HG02852 (cell line): Measurements from ENCODE around the gene EEF1A2.

Source experiments
- ATAC-seq: cut with Tn5 transposase; IDR thresholded peaks from one replicate; pipeline ENCODE4 v1.9.1; 2021; ENCODE audit warnings: mild to moderate bottlenecking, moderate library complexity; ENCODE audit not compliant: unreplicated experiment

The EEF1A2 gene

DNA sequence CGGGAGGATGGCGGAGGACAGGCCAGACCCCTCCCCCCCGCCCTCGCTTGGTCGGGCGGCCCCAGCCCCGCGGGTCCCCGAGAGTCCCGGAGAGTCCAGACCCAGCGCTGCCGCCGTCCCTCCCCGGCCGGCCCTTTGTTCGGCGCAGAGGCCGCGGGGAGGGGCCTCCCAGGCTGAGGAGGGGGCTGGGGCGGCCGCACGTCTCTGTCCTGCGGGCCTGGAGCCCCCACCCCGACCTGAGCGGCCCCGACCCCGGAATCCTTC is 27.2 kb downstream of the EEF1A2 start:
- ATAC-seq: no peak

DNA sequence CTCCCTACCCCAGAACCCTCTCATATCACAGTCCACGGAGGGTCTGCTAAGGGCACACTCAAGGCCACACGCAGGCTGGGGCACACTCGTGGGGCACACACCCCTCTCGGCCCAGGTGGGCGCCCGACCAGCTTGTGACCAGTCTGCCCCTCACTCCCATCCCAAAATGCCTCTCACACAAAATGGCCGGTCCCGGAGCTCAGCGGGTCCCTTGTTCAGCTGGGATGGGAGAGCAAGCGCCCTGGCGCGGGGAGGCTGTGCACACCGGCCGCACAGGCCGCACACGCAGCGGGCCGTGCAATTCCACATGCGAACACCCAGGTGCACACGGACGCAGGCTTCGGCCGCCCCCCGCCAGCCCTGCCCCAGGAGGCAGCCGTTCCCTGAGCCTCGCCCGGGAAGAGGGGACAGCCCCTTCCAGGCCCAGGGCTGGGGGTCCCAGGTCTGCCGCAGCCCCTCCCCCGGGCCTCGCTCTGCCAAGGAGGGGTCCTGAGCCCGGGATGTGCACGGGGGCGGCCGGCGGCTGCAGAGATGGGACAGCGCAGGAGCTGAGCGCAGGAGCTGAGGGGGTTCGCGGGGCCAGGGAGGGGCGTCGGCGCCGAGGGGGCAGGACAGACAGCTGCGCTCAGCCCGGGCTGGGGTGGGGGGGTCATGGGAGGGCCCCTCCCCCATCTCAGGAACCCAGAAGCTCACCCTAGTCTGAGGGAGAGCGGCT is 27.7 kb downstream of the EEF1A2 start:
- no peak for ATAC-seq

DNA sequence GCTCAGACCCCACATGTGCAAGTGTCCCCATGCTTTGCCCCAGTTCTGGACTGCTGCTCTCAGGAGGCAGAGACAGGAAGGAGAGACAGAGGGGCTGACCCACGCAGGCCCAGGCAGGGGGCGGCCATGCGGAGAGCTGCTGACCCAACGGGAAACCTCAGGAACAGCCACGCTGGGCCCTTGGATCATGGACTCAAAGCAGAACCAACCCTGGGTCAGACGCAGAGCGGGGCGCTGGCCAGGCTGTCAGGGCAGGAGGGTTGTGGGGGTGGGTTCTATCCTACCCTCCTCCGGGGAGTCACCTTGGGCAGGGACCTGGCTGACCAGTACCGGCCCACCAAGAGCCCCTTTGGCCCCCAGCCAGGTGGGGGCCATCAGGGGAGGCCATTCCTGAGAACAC is 28.5 kb downstream of the EEF1A2 start:
- no peak for ATAC-seq

DNA sequence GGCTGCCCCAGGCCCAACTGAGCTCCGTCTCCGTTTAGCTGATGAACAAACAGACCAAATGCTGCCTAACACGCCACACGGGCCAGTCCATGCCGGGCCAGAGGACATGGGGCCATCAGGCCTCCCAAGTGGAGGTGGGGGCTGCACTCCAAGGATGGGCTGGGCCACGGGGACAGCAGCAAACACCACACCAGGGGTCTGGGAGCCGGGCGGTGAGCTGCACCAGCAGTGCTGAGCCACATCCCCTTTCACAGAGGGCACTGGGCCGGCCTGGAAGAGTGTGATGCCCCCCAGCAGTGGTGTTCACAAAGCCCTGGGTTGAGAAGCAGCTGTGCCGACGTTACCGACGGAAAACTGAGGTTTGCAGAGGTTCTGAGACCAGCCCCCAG is 29.2 kb downstream of the EEF1A2 start:
- no peak for ATAC-seq

DNA sequence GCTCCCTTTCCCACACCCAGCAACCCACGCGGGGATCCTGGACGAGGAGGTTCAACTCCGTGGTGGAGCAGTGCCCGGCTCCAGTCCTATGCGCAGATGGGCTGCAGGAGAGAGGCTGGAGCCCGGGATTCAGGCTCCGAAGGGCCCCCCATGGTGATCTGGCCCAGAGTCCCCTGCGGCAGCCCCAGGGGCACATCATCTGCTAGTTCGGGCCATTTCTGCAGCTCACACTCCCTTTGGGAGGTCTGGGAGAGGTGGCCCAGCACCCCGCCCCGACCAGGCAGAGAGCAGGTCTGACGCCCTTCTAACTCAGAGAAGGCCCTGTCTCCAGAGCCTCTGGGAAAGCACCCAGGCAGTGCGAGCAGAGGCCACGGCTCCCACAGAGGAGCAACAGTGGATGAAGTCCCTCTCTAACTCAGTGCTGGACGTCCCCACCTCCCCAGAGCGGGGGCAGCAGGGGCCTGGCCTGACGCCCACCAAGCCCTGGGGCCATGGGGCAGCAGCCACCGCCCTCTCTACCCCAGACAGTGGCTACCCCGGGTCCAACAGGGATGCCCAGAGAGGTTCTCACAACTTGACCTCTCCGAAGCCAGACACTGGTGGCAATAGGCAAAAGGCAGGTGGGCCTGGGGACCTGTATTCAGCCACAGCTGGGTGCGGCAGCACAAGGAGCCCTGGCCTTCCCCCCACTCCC is 29.7 kb downstream of the EEF1A2 start:
- ATAC-seq: no peak

DNA sequence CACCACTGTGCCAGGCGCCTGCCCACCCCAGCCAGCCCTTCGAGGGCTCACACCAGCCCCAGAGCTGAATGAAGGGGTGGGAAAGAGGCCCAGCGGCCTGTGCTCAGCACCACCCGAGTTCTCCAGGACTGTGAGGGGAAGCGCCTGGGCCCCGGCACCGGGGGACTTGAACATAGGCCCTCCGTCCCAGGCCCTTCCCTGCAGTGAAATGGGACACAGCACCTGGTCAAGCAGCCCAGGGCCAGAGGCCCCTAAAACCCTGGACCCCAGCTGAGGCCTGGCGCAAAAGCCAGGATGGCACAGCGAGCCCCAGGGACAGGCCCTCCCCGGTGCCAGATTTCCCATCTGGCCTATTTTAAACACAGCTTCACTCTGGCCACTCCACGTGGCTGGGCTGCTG is 30.5 kb downstream of the EEF1A2 start:
- ATAC-seq: no peak

DNA sequence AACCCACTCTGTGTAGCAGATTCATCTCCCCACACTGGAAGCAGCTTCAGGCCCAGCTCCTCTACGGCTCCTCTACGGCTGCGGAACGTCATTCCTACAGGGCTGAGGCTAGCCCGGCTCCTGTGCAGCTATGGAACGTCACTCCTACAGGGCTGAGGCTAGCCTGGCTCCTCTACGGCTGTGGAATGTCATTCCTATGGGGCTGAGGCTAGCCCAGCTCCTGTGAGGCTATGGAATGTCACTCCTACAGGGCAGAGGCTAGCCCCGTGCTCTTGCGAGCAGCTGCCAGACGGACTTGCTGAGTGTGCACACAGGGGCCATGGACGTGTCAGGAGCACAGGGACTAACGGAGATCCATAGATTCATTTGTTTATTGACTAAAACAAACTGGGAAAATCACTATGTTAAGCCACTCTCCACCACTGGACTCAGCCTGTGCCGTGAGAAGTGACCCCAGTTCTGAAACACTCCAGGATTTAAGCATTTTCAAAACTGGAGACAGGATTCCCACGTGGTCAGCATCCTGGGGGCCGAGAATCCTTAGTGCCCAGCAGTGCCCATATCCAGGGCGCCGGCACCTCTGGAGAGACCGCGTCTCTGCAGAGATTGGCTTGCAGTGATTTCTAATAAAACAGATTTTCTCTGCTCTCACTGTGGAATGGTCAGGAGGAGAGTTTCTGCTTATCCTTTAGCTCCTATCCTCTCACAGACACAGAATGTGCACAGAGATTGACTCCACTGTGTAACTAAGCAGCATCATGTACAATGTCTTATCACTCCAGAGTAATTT is 31.4 kb downstream of the EEF1A2 start:
- no peak for ATAC-seq

DNA sequence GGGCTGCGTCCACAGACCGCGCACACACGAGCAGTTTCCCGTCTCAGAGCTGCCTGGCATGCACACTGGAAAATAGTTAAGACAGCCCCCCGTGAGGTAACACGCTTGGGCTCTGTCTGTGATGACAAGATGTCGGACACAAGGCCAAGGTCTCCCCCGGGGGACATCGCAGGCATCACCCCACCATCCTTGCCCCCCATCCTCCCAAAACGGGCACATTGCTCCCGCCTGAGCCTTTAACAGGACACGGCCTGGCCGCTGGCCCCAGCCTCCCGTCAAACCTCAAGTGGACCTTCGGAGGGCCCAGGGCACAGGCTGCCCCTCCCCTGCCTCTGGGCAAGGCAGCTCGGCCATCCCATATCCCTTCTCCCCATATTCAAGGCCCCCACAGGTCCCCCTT is 32.0 kb downstream of the EEF1A2 start:
- no peak for ATAC-seq

DNA sequence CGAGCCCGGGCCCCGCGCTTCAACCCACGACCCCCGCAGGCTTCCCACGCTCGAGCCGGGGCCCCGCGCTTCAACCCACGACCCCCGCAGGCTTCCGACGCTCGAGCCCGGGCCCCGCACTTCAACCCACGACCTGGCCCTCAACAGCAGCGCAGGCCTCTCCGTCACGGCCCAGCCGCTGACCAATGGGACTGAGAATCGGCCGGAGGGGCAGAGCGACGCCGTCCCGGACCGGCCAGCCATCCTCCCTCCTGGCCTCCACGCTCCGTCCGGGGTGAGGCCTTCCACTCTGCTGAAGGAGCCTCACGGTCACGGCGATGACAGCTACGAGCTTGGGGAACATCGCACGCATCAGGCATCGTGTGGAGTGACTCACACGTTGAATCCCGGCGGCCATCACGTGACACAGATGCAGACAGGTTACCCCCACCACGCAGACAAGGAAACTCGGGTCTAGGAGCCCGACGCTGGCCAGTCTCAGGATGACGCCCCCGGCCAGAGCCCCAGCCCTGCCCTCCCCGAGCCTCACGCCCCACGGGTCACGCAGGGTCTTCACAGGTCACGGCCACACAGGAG is 32.5 kb downstream of the EEF1A2 start:
- no peak for ATAC-seq

DNA sequence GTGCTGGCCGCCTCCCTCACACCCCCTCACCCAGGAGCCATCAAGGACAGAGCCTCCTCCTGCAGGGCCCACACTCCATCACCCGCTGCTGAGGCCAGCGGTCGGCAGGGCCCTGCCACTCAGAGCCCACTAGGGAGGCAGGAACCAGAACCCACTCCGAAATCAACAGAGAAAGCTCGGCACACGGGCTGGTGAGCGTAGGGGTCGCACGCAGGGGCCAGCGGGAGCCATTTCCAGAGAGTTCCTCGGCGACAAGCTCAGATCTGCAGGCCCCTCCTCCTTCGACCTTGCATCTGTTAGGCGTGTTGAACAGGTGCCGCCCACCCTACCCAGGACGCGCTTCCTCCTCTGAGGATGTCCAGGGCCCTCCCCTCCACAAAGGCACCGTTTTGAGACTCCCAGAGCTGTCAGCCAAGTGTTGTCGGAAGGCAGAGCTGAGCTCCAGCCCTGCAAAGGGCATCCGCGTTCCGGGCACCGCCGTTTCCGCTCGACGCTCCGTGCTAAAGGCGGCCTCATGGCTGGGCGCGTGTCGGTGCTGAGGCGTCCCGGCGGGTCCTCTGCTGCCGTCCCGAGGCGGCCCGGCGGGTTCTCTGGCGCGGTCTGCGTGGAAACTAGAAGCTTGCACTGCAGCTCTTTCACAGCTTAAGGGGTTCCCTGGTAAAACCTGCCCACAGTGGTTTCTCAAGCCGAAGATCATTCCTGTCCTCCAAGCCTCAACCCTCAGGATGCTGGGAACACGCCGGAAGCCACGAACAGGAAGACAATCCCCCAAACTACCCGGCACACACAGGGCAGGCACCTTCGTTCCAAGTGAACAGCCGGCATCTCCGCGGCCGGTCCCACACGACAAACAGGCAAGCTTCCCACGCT is 33.3 kb downstream of the EEF1A2 start:
- no peak for ATAC-seq

DNA sequence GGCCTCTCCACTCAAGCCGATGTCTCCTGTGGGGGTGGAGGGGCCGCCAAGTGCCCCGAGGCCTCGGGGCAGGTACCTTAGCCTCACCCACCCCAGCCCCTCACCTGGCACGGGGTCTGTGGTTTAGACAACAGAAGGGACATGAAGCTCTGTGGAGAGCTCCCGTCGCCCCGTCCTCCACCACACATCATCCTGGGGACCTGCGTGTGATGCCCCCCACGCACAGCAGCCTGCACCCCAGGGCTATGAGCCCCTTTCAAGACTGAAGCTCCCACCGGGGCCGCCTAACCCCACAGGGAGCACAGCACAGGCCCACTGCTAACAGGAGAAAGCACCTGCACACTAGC is 34.6 kb downstream of the EEF1A2 start:
- no peak for ATAC-seq

DNA sequence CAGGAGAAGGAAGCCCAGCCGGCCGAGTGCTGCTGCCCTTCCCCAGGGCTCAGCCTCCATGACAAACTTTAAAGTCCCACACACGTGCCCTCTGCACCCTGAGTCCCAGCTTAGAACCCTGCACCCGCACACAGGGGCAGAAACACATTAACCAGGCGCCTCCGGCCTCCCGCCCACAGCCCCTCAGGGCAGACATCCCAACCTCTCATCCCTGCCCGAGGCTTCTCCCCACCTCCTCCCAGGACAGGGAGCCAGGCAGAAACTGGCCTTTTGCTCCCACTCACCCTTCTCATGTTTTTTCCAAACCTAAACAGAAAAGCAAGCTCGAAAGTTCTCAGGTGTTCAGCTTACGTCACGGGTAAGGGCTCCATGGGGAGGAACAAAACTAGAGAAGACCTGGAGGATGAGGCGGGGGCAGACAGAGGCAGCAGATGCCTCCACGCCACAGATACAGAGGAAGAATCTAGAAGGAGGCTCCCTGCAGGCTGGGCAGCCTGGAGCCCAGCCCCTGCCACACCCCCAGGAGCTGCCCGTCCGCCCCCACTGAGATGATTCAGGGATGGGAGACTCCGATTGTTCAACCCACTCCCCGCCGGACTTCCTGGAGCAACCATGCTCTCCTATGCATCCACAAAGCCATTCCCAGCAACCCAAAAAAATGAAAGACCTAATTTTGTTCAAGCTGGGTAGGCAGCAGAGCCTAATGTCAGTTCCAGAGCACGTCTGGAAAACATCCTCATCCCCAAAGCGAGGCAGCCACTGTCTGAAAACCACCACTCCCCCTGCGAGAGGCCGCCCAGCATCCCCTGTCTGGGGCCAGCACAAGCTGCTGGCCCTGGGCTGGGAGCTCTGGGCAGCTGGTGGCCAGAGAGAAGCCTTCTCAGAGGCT is 35.2 kb downstream of the EEF1A2 start:
- no peak for ATAC-seq

DNA sequence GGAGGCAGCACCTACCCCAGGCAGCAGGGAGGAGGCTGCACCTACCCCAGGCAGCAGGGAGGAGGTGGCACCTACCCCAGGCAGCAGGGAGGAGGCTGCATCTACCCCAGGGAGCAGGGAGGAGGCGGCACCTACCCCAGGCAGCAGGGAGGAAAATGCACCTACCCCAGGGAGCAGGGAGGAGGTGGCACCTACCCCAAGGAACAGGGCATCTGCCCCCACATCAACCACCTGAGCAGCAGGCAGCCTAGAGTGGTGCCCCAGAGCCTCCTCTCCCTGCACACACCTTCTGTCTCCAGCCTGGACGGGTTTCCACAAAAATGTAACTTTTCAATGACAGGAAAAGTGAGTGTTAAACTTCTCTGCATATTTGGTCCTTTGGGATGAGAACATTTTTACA is 36.6 kb downstream of the EEF1A2 start:
- no peak for ATAC-seq

DNA sequence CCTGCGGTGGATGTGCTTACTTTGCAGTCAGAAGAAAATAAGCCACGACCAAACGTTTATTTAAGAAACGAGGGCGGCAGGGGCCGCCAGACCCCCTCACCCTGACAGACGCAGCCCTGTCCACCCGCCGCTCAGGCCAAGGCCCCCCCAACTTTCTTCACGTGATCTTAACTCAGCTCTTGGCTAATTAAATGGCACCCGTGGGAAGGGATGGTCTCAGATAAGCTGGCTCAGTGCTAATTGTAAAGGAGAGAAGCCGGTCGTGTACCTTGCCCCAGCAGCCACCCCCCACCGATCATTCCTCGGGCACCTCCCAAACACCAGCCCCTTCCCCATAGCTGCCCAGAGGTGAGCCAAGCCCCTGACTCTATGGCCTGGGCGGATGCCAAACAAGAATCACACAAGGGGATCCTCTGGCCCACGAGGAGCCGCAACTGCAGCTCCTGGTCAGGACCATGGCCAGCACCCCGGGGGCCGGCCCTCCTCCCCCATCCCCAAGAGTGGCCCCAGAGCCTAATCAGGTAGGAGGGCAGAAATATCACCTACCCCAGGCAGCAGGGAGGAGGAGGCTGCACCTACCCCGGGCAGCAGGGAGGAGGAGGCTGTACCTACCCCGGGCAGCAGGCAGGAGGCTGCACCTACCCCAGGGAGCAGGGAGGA is 37.6 kb downstream of the EEF1A2 start:
- ATAC-seq: no peak

DNA sequence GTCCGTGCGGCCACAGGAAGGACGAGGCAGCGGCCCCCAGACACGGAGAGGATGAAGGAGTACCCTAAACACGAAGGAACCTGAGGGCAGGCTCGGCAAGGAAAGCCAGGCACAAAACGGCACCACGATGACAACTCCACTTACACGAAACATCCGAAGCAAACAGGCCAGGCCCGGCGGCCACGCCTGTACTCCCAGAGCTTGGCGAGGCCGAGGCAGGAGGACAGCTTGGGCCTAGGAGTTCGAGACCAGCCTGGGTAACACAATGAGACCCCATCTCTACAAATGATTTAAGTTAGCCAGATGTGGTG is 39.9 kb downstream of the EEF1A2 start:
- ATAC-seq: no peak

DNA sequence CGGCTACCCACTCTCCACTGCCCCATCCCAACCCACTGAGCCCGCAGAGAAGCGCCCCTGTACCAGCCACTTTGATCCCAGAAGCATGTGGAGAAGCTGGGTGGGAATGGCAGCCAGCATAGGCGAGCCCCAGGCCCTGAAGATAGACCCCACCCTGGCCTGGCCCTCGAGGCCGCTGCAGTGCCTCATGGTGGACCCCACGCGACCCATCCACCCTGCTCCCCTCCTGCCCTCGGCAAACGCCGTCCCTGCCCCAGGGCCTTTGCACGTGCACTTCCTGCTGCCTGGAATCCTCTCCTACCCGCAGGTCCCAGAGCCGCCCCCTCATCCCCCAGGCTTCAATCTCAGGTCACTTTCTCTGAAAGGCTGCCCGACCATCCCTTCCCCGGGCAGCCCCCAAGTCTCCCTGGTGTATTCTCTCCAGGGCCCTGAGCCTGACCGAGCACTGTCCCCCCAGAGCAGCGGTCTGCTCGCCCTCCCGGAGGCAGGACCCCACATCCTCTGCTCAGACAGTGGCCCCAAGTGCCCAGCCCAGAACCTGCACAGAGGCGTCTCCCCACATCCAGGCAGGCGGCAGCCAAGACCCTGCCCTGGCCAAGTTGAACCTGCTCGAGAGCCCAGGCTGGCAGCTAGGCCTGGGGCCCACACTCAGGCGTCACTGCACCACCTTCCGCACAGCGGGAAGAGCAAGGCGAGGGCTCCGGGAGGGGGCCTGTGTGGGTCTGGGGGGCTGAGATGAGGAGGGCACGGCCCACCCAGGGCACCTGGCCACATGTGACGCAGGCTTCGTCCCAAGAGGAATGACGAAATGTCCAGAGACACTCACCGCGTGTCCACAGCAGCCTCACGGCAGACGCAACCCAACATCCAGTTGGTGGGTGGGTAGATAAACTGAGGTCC is 40.5 kb downstream of the EEF1A2 start:
- no peak for ATAC-seq

DNA sequence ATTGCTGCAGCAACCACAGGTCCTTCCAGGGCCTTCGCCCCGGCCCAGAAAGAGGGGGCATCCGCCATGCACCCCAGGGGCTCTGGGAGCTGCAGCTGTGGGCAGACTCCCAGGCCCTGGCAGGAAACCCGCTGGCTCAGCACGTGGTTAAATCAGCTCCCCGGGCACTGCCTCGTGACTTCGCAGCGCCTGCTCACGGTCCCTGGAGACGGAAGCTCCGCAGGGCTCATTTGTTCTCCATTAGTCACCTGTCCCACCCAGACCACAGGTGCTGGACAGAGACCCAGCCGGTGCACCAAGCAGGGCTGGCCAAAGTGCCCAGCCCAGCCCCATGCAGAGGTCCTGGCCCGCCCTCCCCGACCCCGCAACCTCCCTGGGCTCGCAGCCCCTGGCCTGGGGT is 41.1 kb downstream of the EEF1A2 start:
- no peak for ATAC-seq

DNA sequence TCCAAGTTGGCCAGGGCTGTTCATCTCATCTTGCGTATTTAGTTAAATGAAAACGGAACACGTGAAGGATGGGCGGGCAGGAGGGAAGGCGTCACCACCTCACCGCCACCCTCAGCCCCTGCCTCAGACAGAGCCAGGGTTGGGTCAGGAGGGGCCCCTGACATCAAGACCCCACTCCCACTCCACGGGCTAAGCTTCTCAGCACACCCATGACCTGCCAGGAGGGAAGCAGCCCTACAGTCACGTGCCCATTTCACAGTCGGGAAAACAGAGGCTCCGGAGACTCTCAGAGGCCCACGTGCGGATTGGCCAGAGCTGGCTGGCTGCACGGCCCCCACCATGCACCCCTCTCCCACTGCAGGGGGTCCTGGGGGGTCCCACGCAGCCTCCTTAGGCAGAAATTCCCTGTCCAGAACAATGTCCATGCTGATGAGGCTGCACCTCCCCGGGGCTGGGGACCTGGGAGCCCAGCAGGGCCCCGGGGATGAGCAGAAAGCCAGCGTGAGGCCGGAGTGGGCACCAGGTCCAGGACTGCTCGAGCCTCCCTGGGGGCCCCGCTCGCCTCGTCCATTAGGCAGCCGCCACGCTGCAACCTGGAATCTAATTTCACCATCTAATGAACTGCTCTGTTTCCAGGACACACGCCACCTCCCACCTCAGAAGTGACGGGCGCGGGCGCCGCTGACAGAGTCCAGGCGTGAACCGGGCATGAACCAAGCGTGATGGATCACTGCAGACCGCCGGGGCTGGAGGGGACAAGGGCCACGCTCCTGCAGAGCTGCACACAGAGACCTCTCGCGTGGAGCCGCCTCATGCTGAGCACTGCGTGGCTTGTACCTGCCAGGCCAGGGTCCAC is 42.2 kb downstream of the EEF1A2 start:
- no peak for ATAC-seq
